SIG-M5 treated with dmso at 0.1 percent for 504 hours (cell line): ENCODE measurements around the gene PTGDR2.

Source experiments
- DNase-seq: peaks from one replicate; lab custom pipeline; 2025; ENCODE audit not compliant: unreplicated experiment; lab: John Stamatoyannopoulos, UW

PTGDR2 gene

DNA sequence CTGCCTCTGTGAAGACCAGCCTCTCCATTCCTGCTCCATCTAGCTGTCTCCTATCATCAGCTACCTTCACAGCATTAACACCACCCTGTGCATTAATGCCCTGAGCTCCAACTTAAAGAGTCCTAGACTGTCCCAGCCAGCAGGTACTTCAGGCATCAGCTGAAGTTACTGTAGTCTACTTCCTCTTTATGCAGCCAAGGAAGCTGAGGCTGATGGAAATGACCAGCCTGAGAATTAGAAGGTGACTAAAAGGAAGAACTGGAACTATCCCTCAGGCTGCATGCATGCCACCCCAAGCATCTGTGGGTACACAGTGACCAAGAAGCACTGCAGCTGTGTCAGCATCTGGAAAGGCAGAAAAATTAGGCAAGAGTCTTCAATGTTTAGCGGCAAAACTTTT, 42.4 kb downstream of the PTGDR2 start:
- no peak for DNase-seq

DNA sequence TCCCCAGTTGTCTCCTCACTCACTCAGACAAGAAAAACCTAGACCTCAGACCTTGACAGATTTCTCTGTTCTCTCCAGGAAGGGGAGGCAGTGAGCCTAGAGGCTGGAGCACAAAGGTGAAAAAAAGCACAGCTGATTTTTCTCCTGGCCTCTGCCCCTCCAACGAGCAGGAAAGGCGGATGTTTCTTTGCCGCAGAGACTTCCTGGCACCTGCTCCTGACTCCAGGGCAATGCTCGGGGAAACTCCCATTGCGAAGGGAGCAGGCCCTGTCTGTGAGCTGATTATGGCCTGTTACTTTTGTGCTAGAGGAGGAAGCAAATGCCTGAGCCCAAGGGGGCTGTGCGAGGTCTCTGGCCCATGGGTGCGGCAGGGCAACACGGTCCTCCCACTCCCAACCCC, 45.2 kb downstream of the PTGDR2 start:
- DNase-seq = no peak

DNA sequence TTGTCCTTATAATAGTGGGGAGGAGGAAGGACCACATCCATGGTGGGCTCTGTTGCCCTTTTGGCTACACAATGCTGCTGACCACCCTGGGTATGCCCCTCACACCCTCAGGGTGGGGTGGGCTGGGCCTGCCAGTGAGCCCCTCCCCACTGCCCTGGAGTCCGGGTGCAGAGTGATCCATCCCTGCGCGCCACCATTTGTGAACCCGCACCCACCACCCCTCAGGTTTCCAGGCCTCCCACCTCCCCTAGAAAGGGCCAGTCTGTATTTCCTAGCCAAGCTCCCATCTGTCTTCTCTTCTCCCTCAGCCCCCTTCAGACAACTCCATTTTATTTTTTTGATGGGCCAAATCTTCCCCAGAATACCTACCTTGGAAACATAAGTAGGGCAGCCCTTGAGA, 45.6 kb downstream of the PTGDR2 start:
- no peak for DNase-seq

DNA sequence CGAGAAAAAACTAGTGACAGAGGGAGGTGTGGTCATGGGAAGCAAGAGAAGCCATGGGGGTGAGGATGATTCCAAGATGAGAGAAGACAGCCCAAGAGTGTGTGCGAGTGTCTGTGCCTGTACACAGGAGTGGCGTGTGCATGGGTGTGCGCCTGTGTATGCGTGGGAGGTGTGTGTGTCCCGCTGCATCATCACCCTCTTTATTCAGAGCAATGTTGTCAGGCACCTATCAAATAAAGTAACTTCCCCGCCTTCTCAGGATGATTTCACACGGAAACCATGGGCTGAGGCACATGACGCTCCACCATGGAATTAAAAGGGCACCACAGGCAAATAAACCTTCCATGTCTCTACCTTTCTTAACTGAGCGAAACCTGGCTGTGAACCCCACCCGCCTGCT, 46.1 kb downstream of the PTGDR2 start:
- DNase-seq = no peak

DNA sequence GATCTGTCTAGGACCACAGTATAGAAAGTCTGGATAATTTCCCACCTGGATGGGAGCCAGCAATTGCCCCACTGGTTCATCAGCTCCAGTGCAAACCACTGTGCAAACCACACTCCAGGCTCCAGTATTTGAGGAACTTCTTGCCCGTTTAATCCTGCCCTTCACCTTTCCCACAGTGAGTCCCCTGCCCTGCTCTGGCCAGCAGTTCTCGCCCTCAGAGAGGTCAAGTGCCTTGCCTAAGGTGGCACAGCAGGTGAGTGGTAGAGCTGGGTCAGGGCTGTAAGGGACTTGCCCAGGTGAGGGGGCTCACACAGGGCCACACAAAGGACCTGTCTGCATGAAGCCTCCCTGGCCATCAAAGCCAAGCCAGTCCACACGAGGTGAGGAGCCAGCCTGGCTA, 46.5 kb downstream of the PTGDR2 start:
- DNase-seq = no peak

DNA sequence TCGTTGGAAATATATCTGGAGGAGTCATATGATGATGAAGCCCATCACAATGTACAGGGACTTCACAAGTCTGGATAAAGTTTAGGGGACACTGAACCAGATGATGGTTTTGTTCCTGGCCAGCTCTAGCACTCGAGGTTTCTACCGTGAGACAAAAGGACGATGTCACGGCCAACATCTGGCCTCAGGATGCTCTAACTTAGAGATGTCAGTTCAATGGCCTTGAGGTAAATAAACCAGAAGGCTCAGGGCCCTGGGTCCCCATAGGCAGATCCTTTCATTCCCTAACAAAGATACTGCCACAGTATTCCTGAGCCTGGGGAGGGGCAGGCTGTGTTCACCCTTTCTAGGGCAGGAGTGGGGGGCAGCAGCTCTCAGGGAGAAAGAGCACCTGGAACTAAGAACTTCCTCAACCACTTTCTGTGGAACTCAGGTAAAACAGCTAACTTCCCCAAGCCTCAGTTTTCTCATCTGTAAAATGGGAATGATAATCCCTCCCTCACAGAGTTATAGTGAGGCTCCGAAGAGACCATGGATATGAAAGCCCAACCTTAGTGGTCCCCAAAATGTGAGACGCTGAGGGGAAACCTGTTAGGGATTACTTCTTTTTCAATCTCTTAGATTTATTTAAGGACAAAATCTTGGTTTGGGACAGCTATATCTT, 52.3 kb downstream of the PTGDR2 start:
- DNase-seq = no peak

DNA sequence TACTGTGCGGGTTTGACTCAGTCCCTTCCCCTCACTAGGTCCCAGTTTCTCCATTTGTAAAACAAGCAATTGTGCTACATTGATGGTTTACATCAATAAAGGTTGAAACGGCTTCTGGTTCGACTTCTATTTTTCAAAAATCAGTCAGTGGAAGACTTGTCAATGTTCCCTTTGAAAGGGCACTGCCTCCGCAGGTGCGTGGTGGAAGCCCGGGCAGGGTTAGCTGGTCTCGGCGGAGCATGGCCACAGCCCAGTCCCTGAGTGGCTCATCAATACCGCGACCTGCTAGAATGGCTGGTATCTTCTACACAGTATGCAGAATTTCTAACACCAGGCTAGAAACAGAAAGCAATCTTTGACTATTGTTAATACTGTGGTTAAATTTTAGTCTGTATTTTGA, 54.6 kb downstream of the PTGDR2 start:
- DNase-seq = no peak
